GM23248 (cell line): ENCODE measurements around the gene EXOC6. TPM values are rescaled to one million over a fixed set of nuclear protein-coding genes. Genes with fewer than 3 reads are reported as not detected.

ENCODE experiments used
- DNase-seq: peaks from one replicate; pipeline ENCODE4 v3.0.0-alpha.2; 2015
- H2AFZ ChIP-seq: fragments of 200-600 bp; sonication (generic); 2 replicates; pipeline ENCODE4 v1.6.1; 2016; ENCODE audit warnings: antibody characterized with exemption
- H3F3A ChIP-seq: fragments of 200-600 bp; sonication (generic); 2 replicates; pipeline ENCODE4 v1.6.1; 2016; ENCODE audit warnings: mild to moderate bottlenecking, antibody characterized with exemption, mixed run types; ENCODE audit not compliant: insufficient read depth
- H3K27ac ChIP-seq: fragments of 200-600 bp; sonication (generic); 2 replicates; pipeline ENCODE4 v1.5.1; 2016; ENCODE audit warnings: mild to moderate bottlenecking
- H3K27me3 ChIP-seq: fragments of 200-600 bp; sonication (generic); replicated peaks from 2 replicates; pipeline ENCODE4 v1.6.1; 2016; ENCODE audit warnings: mild to moderate bottlenecking; ENCODE audit not compliant: insufficient read depth
- H3K36me3 ChIP-seq: fragments of 200-600 bp; sonication (generic); 2 replicates; pipeline ENCODE4 v1.6.1; 2016; ENCODE audit warnings: low read depth, mild to moderate bottlenecking
- H3K4me1 ChIP-seq: fragments of 200-600 bp; sonication (generic); 2 replicates; pipeline ENCODE4 v1.6.1; 2016; ENCODE audit warnings: mild to moderate bottlenecking; ENCODE audit not compliant: insufficient read depth
- H3K4me2 ChIP-seq: fragments of 200-600 bp; sonication (generic); one replicate; pipeline ENCODE4 v1.6.1; 2016; ENCODE audit warnings: mild to moderate bottlenecking; ENCODE audit not compliant: unreplicated experiment
- H3K4me3 ChIP-seq: fragments of 200-600 bp; sonication (generic); 2 replicates; pipeline ENCODE4 v1.5.1; 2016; ENCODE audit warnings: mild to moderate bottlenecking
- H3K79me2 ChIP-seq: fragments of 200-600 bp; sonication (generic); 2 replicates; pipeline ENCODE4 v1.6.1; 2016; ENCODE audit warnings: mild to moderate bottlenecking; ENCODE audit not compliant: insufficient read depth
- H3K9ac ChIP-seq: fragments of 200-600 bp; sonication (generic); 2 replicates; pipeline ENCODE4 v1.6.1; 2016; ENCODE audit warnings: mild to moderate bottlenecking
- H3K9me2 ChIP-seq: fragments of 200-600 bp; sonication (generic); 2 replicates; pipeline ENCODE4 v1.6.1; 2016; ENCODE audit warnings: mixed run types, mild to moderate bottlenecking, moderate library complexity; ENCODE audit not compliant: insufficient read depth
- H3K9me3 ChIP-seq: fragments of 200-600 bp; sonication (generic); one replicate; pipeline ENCODE4 v1.6.1; 2017; ENCODE audit warnings: low read depth
- H4K20me1 ChIP-seq: fragments of 200-600 bp; sonication (generic); 2 replicates; pipeline ENCODE4 v1.6.0; 2016; ENCODE audit not compliant: insufficient read depth
- EZH2 ChIP-seq: fragments of 200-600 bp; sonication (generic); IDR thresholded peaks from 2 replicates; pipeline ENCODE4 v1.6.1; 2018; ENCODE audit warnings: antibody characterized with exemption, mild to moderate bottlenecking; ENCODE audit not compliant: insufficient read depth, poor library complexity, severe bottlenecking
- EZH2phosphoT487 ChIP-seq: fragments of 200-600 bp; sonication (generic); IDR thresholded peaks from 2 replicates; pipeline ENCODE4 v1.6.1; 2018; ENCODE audit warnings: antibody characterized with exemption, moderate library complexity, mild to moderate bottlenecking, low read depth; ENCODE audit not compliant: insufficient read depth
- WGBS, 2 experiments: methylation state at CpG; one replicate each; pipeline ENCODE4 v1.1.6; 2015 to 2017; ENCODE audit warnings: low lambda C conversion rate in 2 of 2, low coverage in 1 of 2; ENCODE audit errors: missing lambda C conversion rate in 2 of 2; 5-methylcytosine and 5-hydroxymethylcytosine counted together
- in situ Hi-C: fragments of 300-500 bp; cut with MboI; formaldehyde crosslinking; loops from 2 replicates; pipeline ENCODE4 v1.15.0; 2020
- polyA plus RNA-seq: library from polyadenylated mRNA; unstranded; fragments of >200 nt; fragmentation: Nextera tagmentation; extraction: Ambion mirVana; gene quantifications from 2 replicates; pipeline ENCODE4 v1.2.1, GENCODE V29; 2016
- total RNA-seq: library from RNA; depleted of rRNA; stranded (reverse); fragments of >200 nt; shearing (Covaris generic); gene quantifications from 2 replicates; pipeline ENCODE4 v1.2.3, GENCODE V29; 2014

The EXOC6 gene
- total and polyA plus RNA-seq, 2 experiments from 2014 or later = 2.0 to 3.4 TPM

DNA sequence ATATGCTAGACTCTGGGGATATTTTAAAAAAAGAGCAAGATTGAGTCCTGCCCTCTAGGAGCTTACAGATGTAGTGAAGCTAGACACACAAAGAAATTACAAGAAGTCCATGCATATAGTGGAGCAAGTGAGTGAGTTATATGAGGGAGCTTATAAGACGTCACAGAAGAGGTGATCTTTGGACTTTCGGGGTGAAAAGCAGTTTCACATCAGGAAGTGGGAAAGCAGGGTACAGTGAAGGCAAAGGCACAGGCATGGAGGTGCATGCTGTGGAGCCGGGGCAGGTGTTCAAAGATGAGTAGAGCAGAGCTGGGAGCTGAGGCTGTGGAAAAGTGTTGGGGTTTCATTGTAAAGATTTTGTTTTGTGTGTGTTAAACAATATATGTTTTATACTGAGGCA, 38.5 kb upstream of the EXOC6 start:
- Histone ChIP-seq H3K27me3 (peaks cover 23% of the 10 kb centered on the region), H3K36me3 (no peaks in the 10 kb centered on the region), H2AFZ (no peak overlapping the region), H4K20me1 (no peaks in the 10 kb centered on the region), H3K4me3 (no peak overlapping the region), H3K9me2 (no peaks in the 10 kb centered on the region), H3K79me2 (no peaks in the 10 kb centered on the region), H3K9me3 (no peaks in the 10 kb centered on the region), H3K4me2 (no peak overlapping the region), H3K27ac (no peak overlapping the region), H3K9ac (no peak overlapping the region), H3K4me1 (no peaks in the 10 kb centered on the region), H3F3A (no peaks in the 10 kb centered on the region)
- TF ChIP-seq EZH2phosphoT487 (no peak), EZH2 (no peak)
- WGBS, 2 experiments = 28 to 41% methylated on average over 3 of the region's 3 CpGs
- no peak for DNase-seq
- in situ Hi-C loops = no loop called here

DNA sequence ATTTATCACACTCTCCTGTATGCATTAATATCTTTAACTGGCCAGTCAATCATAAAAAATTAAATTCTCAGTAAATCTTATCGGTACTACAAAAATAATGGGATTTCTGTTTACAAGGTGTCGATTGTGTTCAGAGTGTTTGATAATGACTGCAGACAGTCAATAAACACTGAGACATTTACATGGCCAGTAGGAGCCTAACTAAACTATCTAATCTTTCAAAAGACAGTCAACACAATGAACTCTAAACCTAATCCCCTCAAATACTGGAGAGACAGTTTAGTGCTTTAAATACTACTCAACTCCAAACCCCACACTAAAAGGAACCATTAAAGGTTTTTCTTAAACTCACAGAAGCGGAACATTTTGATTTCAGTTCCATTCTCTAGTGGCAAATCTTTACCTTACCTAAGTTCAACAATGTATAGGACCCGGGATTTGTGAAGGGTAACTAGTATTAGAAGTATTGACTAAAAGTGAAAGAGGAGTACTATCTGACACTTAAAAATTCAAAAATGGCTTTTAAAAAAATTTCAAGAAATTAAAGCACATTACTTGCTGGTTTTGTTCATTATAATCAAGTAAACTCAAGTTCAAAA, 37.3 kb upstream of the EXOC6 start:
- H2AFZ ChIP-seq = no peak overlapping the region
- WGBS, 2 experiments = 67 to 68% methylated on average over 4 of the region's 4 CpGs
- peaks cover 23% of the 10 kb centered on the region for H3K27me3 ChIP-seq
- H4K20me1 ChIP-seq = no peaks in the 10 kb centered on the region
- H3K9ac ChIP-seq = no peak overlapping the region
- no peaks in the 10 kb centered on the region; the same call in 1 of the 2 replicates for H3F3A ChIP-seq
- no peaks in the 10 kb centered on the region for H3K36me3 ChIP-seq
- no peaks in the 10 kb centered on the region for H3K9me3 ChIP-seq
- no peaks in the 10 kb centered on the region for H3K9me2 ChIP-seq
- H3K27ac ChIP-seq = no peak overlapping the region
- H3K4me2 ChIP-seq = no peak overlapping the region
- H3K4me3 ChIP-seq = no peak overlapping the region
- H3K79me2 ChIP-seq = no peaks in the 10 kb centered on the region
- in situ Hi-C loops = no loop called here
- TF ChIP-seq EZH2 (no peak), EZH2phosphoT487 (no peak)
- H3K4me1 ChIP-seq = 0 out of 2 replicates have a peak, but pooled peaks cover 2% of the 10 kb centered on the region
- DNase-seq = no peak

DNA sequence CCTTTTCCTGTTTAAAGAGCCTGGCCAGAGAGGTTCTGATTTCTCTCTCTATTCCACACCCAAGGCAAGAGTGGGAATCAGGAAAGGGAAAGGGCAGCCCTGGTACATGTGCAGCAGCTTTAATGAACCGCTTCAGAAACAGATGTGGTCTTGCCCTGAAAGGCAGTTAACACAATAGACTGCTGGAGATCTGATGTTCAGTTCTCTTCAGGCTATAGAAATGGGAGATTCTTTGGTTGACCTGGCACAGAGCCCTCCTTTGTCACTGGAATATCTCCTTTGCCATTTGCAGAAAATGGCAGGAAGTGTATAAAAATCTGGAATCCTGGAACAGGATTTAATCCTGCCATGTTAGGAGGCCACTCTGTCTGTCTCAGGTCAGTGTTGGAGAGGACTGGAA, 36.3 kb upstream of the EXOC6 start:
- TF ChIP-seq EZH2 (no peak), EZH2phosphoT487 (no peak)
- no peaks in the 10 kb centered on the region for H3K36me3 ChIP-seq
- no peak overlapping the region for H3K4me2 ChIP-seq
- no peak overlapping the region for H3K4me3 ChIP-seq
- no peaks in the 10 kb centered on the region for H3K79me2 ChIP-seq
- no peak overlapping the region for H3K9ac ChIP-seq
- no peak overlapping the region for H3K27ac ChIP-seq
- no peaks in the 10 kb centered on the region; the same call in 1 of the 2 replicates for H3F3A ChIP-seq
- H3K9me3 ChIP-seq = no peaks in the 10 kb centered on the region
- peaks cover 23% of the 10 kb centered on the region for H3K27me3 ChIP-seq
- H3K9me2 ChIP-seq = no peaks in the 10 kb centered on the region
- no peaks in the 10 kb centered on the region for H4K20me1 ChIP-seq
- H3K4me1 ChIP-seq = peaks cover 8% of the 10 kb centered on the region; the same call in 1 of the 2 replicates
- no peak overlapping the region for H2AFZ ChIP-seq
- in situ Hi-C loops = no loop called here
- DNase-seq = no peak
- WGBS, 2 experiments = 69 to 76% methylated on average over 1 of the region's 1 CpG

DNA sequence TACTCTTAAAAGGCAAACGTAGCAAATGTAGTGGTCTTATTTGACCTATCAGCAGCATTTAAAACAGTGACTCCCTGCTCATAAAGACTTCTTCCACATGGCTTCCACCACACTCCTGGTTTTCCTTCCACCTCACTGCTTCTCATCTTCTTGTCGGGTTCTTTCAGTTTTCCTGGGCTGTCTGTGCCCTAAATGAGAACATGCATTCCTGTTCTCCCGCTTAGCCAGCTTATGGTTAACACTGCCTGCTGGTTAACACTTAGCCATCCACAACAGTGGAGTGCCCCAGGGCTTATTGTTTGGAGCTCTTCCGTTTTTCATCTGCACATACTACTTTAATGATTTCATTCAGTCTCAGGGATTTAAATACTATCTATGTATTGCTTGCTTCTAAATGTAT, 34.3 kb upstream of the EXOC6 start:
- H3K4me1 ChIP-seq = peaks cover 8% of the 10 kb centered on the region; the same call in 1 of the 2 replicates
- no peak overlapping the region for H2AFZ ChIP-seq
- no peaks in the 10 kb centered on the region for H3K79me2 ChIP-seq
- in situ Hi-C loops = no loop called here
- no peaks in the 10 kb centered on the region for H3K9me2 ChIP-seq
- H3K4me3 ChIP-seq = no peak overlapping the region
- H3K27ac ChIP-seq = no peak overlapping the region
- 14% methylated on average over 4 of the region's 4 CpGs for WGBS, 2 experiments
- TF ChIP-seq EZH2 = no peak
- no peak for TF ChIP-seq EZH2phosphoT487
- H3K36me3 ChIP-seq = no peaks in the 10 kb centered on the region
- H3K27me3 ChIP-seq = peaks cover 16% of the 10 kb centered on the region
- H3K9me3 ChIP-seq = no peaks in the 10 kb centered on the region
- H4K20me1 ChIP-seq = no peaks in the 10 kb centered on the region
- DNase-seq = peak; percentile 7
- no peak overlapping the region for H3K9ac ChIP-seq
- no peak overlapping the region for H3K4me2 ChIP-seq
- H3F3A ChIP-seq = no peaks in the 10 kb centered on the region; the same call in 1 of the 2 replicates

DNA sequence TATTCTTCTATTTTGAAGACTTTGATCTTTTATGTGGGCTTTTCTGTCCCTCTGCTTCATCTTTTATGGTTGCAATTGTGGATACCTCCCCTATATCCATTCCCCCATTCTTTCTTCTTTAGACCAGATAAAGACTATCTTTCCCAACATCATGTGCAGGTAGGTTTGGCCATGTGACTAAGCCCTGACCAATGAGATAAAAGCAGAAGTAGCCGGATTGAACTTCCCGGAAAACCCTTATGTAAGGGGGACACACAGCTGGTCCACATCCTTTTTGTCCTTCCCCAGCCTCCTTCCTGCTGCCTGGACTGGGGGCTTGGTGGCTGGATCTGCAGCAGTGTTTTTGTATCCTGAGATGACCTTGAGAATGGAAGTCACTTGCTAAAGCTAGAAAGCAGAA, 33.5 kb upstream of the EXOC6 start:
- Histone ChIP-seq H3K4me2 (no peak overlapping the region), H3K27ac (no peak overlapping the region), H3K9me3 (no peaks in the 10 kb centered on the region), H3K79me2 (no peaks in the 10 kb centered on the region), H3K4me3 (no peak overlapping the region), H3K4me1 (peaks cover 8% of the 10 kb centered on the region; the same call in 1 of the 2 replicates), H2AFZ (no peak overlapping the region), H3K27me3 (peaks cover 16% of the 10 kb centered on the region), H4K20me1 (no peaks in the 10 kb centered on the region), H3K9me2 (no peaks in the 10 kb centered on the region), H3K9ac (no peak overlapping the region), H3F3A (no peaks in the 10 kb centered on the region; the same call in 1 of the 2 replicates), H3K36me3 (no peaks in the 10 kb centered on the region)
- in situ Hi-C loops = no loop called here
- no peak for DNase-seq
- WGBS, 2 experiments = 54 to 68% methylated on average over 2 of the region's 2 CpGs
- TF ChIP-seq EZH2phosphoT487 = no peak
- no peak for TF ChIP-seq EZH2
